Bone marrow (tissue), 2 donors: ENCODE results near the gene CCDC51.
"Not testable (repeated sequence)": the region's sequence is repeated elsewhere in the genome, so short reads cannot be mapped to it uniquely, and the experiment has no call there.

ENCODE experiments used
- DNase-seq, 2 donors: peaks; one replicate each; lab custom pipeline; 2025; lab: John Stamatoyannopoulos, UW

CCDC51 gene, protein sequence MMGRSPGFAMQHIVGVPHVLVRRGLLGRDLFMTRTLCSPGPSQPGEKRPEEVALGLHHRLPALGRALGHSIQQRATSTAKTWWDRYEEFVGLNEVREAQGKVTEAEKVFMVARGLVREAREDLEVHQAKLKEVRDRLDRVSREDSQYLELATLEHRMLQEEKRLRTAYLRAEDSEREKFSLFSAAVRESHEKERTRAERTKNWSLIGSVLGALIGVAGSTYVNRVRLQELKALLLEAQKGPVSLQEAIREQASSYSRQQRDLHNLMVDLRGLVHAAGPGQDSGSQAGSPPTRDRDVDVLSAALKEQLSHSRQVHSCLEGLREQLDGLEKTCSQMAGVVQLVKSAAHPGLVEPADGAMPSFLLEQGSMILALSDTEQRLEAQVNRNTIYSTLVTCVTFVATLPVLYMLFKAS

DNA sequence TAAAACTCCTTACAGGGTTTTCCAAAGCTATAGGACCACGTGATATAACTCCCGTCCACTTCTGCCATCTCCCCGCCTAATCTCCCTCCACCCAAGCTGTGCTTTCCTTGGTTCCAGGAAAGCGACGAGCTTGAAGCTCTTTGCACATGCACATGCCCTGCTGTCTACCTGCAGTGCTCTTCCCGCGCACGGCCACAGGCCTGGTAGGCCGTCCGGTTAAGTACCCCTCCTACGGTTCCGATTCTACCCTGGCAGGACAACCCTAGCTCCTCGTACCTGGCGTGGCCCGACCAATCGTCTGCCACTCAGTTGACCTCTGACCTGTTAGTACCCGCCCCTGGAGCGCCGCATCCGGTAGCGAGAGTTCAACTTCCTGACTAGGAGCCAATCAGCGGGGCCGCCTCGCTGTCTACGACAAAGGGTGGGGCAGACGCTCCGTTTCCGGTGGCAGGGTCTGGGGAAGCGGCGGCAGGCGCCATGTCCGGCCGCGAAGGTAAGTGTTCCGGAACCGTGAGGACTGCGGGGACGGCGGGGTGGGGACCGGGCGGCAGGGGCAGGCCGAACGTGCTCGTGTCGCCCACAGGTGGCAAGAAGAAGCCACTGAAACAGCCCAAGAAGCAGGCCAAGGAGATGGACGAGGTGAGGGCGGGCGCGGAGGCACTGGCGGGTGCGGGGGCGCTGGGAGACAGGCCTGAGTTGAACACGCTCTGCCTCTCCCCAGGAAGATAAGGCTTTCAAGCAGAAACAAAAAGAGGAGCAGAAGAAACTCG lies at the start of gene CCDC51, which contains the start of gene TMA7:
CCDC51 (minus strand) TSS at position 300 of the 770 bp plus-strand sequence. CDS start 4,991 bp downstream, outside the sequence.
TMA7 (plus strand) TSS at position 438 of the 770 bp plus-strand sequence; CDS start at position 478, 40 bp downstream.
- DNase-seq = peak; percentile 89 to 97

DNA sequence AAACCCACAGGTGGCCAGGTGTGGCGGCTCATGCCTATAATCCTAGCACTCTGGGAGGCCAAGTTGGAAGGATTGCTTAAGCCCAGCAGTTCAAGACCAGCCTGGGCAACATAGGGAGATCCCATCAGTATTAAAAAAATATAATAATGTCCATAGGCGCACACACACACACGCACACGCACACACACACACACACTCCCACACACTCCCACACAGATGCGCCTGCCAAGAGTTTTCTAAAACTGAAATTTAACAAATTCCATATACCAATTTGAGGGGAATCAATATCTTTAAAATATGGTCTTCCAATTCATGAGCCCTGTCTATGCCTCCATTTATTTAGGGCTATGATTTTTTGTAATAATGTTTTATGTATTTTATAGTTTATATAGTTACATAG lies 47.0 kb upstream of the CCDC51 start:
- DNase-seq = no peak

DNA sequence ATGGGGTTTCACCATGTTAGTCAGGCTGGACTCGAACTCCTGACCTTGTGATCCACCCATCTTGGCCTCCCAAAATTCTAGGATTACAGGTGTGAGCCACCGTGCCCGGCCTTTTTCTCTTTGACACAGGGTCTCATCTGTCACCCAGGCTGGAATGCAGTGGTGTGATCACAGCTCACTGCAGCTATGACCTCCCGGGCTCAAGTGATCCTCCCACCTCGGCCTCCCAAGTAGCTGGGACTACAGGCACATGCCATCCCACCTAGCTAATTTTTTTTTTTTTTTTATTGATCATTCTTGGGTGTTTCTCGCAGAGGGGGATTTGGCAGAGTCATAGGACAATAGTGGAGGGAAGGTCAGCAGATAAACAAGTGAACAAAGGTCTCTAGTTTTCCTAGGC lies 42.9 kb upstream of the CCDC51 start:
- not testable (repeated sequence) for DNase-seq

DNA sequence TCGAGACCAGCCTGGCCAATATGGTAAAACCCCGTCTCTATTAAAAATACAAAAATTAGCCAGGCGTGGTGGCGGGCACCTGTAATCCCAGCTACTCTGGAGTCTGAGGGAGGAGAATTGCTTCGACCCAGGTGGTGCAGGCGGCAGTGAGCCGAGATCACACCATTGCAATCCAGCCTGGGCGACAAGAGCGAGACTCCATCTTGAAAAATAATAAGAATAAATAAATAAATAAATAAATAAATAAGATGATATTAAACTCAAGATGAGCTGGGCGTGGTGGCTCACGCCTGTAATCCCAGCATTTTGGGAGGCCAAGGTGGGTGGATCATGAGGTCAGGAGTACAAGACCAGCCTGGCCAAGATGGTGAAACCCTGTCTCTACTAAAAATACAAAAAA lies 41.0 kb upstream of the CCDC51 start:
- DNase-seq = not testable (repeated sequence)

DNA sequence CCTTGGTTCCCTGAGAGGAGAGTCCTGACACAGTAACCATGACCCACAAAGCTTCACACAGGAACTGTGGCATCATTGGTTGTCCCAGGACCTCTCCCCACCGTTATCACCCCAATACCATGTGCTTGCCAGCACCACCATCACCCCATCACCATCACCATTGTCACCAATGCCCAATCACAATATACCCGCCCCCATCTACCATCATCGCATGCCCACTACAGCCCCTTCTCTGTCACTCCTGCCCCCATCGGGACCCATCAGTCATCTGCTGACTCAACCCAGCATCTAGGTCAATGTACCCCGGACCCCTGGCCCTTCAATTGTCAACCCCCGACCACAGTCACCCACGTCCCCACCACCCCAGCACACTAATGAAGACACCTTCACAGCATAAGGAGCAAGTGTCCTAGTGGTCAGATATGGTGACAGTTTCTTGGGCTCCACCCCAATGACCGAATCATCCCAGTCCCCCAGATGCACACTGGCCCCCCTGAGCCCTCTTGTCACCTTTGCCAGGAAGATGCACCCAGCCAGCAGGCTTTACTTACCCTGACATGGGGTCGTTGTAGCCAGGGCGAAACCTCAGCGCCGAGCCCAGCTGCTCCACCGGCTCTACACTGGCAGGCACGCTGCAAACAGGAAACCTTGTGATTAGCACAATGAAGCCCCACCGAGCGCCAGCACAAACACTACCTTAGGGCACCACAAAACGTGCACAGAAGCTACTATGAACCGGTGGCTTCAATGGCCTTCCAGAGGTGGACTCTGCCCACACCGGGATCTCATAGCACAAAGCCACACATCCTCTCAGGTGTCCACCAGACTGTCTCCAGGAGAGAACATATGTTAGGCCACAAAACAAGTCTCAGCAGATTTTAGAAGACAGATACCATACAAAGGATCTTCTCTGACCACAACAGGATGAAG lies 39.0 kb upstream of the CCDC51 start:
- DNase-seq = peak in 1 of 2 donors; percentile 48

DNA sequence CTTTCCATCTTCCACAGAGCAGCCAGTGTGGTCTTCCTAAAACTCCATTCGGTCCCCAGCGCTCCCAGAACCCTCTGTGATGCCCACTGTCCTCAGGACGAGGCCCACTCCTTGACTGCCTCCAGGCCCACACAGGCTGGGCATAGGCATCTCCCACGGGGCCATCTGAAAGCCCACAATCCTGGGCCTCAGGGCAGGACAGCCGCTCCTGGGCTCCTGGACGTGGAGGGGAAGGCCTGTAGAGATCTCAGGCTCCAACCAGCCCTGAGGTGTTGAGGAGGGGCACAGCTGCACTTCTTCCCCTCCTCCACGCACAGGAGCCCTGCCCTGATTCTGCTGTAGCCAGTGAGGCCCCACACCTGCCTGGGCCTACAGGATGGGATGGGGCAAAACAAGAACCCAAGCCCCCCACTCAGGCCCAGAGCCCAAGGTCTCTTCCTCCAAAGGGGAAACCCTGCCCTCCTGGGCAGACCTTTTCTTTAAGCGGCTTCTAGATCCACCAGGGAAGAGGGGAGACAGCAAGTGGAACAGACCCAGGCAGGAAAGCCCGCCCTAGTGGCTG lies 38.1 kb upstream of the CCDC51 start:
- no peak for DNase-seq

DNA sequence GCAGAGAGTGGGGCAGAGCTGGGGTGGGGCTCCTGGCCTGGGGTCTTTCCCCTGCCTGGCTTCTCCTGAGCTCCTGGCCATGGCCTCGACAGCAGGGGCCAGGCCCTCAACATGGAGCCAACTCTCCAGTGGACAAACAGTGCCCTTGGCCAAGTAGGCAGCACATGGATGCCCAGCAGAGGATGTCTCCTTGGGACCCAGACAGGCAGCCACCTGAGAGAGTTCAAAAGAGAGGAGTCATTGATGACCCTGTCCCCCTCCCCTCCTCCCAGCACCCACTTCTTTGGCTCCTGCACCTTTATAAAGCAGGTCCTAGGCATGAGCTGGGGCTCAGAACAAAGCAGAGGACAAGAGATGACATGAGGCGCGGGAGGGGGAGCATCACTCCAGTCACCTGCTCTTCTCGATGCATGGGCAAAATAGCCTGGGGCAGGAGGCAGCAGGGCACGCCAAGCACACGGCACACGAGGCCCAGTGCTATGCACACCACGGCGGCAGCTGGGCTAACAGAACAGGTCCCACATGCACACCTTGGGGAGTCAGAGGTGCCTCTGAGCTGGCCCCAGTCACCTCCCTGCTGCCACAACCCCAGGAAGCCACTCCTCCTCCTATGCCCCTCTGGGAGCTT lies 36.6 kb upstream of the CCDC51 start:
- no peak for DNase-seq

DNA sequence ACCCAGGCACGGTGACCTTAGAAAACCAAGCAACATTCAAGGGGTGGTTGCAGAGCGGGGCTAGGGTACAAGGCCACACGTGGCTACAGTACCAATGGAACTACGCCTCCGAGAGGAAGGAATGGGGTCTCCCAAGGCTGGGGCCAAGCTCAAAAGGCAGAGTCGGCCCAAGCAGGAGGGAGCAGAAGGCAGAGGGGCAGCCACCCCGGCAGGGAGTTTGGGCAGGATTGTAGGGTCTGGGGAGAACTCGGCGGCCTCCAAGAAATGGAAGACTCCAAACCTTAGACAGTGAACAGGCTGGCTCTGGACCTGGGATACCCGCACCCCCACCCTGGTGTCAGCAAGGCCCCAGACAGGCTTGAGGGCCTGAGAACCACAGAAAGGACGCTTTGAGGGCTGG lies 35.3 kb upstream of the CCDC51 start:
- no peak for DNase-seq

DNA sequence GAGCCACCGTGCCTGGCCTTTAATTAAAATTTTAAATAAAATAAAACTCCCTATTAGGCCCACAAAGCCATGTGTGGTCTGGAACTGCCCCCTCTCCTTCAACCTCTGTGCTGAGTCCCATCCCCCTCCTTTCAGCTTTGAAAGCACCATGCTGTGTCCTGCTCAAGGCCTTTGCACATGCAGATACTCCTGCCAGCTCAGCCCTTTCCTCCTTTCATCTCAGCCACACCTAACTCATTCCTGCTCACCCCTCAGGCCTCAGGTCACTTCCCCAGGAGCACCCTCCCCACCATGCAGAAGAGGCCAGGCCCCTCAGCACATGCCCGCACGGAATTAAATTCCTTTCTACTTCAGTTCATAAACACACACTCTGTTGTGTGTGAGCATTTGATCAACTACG lies 34.7 kb upstream of the CCDC51 start:
- no peak for DNase-seq

DNA sequence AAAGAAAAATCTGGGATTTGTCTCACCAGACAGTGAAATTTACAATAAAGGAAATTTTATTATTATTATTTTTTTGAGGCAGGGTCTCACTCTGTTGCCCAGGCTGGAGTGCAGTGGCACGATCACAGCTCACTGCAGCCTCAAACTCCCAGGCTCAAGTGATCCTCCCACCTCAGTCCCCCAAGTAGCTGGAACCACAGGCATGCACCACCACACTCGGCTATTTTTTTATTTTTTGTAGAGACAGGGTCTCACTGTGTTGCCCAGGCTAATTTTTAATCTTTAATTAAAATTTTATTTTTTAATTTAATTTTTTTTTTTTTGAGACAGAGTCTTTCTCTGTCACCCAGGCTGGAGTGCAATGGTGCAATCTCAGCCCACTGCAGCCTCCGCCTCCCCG lies 34.1 kb upstream of the CCDC51 start:
- not testable (repeated sequence) for DNase-seq

DNA sequence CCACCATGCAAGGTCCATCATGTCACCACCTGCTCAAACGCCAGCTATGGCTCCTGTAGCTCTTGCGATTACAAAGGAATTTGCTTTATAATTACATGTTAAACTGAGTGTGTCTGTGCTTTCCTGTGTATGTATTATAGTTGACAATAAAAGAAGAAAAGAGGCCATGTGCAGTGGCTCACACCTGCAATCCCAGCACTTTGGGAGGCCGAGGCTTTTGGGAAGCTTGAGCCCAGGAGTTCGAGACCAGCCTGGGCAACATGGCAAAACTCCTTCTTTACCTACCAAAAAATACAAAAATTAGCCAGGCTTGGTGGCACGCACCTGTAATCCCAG lies 33.7 kb upstream of the CCDC51 start:
- DNase-seq = no peak

DNA sequence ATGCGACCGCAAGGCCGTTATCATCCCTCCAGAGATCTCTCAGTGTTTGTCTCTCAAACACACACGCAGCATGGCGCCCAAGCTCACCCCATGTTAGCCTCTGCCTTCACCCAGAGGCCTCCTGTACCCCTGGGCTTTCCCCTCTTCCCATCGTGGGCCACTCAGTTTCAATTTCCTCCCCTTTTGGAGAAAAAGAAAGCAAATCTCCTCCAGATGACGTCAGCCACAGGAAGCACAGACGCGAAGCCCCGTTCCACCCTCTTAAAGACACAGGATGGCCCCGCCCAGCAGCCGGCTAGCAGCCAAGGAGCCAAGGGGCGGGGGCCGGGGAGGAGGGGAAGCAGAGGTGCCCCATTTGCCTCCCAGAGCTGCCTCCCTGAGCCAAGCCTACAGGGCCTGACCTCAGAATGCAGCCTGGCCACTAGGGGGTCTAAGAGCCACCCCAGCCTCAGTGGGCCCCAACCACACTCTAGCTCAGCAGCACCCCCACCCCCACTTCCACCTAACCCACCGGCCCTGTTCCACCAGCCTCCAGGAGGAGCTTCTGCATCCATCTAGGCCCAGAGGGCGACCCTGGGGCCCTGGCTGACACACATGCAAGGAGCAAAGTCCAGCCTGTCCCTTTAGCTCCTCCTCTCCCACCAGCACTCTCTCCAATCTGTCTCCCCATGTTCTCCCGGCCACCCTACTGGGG lies 33.2 kb upstream of the CCDC51 start:
- peak; percentile 83 to 98 for DNase-seq

DNA sequence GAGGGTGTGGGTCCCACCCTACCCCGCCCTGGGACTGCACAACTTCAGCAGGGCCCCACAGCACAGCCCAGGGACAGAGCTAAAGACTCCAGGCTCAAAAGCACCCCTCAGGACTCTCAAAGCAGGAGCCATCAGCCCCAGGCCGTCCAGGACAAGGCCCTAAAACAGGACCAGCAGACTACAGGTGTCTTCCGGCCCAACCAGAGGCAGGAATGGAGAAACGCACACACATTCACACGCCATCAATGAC lies 32.7 kb upstream of the CCDC51 start:
- DNase-seq = no peak

DNA sequence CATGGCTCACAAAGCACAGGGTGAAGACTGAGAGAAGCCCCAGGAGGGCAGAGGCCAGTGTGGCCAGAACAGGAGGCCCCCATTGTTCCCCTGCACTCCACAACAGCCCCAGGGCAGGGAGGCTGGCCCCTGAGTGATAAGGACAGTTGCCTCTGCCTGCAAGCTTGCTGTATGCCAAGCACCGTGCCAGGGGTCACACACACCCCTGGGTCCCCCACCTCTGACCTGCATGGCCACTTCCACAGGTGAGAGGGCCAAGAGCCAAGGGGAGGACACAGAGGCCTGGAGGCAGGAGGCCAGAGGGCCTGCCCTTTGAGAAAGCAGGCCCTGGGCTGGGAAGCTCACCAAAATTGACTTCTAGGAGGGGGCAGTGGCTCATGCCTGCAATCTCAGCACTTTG lies 30.4 kb upstream of the CCDC51 start:
- no peak for DNase-seq

DNA sequence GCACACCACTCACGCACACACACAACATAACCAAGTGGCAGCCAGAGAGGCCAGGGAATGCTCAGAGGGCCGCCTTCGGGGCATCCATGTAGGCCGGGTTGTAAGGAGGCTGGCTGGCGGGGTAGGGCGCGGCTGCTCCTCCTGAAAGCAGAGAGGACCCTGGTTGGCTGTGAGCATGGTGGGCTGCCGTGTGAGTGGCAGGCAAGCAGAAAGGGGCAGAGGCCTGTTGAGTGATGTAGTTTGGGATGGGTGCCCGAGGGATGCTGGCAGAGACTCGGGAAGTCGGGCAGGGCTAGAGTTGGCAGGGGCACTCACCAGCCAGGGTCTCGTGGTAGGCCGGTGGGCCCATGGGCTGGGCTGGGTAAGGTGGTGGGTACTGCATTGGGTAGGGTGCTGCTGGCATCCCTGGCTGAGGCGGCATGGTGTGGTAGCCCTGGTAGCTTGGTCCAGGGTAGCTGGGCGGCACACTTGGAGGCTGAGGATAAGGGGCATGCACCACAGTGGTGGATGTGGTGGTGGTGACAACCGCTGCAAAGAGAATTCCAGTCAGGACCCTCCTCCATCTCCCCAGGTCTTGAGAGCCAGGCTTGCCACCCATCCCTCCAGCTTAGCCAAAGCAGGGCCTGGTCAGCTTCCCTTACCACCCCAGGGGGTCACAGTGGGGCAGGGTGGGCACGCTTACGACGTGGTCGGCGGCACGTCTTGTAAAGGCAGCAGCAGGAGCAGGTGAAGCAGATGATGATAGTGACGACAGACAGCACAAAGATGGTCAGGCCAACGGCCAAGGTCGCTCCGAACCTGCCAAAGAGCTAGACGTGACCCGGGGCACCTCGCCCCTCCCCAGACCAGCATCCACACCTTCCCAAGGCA lies 29.4 kb upstream of the CCDC51 start:
- no peak for DNase-seq

DNA sequence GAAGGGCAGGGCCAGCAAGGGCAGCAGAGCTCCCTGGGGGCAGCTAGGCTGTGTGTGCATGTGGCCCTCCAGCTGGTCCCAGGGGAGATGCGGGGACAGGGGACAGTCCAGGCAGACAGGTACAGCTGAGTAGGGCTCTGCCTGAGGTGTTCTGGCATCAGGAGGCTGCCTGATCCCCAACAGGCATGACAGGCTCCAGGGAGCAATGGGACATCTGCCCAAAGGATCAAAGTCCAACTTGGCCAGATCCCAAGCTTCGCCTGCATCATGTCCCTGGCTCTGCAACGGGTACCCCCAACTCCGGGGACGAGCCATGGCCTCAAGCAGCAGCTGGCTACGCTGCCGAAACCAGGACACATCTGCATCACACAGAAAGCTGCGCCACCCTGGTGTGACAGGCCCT lies 28.4 kb upstream of the CCDC51 start:
- DNase-seq = no peak

DNA sequence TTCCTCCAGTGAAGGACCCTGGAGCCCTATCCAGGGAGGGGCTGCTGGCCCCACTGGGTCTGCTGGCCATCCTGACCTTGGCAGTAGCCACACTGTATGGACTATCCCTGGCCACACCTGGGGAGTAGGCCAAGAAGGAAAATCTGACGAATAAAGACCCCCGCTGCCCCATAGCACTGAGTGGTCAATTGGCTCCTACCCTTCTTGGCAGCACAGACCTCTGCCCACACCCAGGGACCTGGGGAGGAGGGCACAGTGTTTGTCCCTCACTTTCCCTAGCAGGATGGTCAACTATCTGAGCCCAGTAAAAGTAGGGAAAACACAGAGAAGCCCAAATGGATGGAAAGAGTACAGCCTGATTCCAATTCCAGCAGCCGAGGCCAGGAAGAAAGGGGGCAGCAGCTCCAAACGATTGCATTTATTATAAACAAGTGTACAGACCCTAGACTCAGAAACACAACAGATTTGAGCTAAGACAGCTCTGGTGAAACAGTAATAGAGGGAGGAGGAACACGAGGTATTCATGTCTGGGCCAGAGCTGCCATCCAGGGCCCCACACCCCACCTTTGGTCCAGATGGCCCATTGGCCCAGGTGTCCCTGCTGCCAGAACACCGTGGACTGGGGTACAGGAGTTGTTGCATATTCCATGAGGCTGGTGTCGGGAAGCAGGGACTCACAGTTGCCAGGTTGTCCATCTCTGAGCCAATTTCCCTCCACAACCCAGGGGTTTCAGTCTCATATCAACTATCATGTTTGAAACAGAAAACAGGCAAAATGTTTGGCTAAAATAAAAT lies 27.8 kb upstream of the CCDC51 start:
- no peak for DNase-seq

DNA sequence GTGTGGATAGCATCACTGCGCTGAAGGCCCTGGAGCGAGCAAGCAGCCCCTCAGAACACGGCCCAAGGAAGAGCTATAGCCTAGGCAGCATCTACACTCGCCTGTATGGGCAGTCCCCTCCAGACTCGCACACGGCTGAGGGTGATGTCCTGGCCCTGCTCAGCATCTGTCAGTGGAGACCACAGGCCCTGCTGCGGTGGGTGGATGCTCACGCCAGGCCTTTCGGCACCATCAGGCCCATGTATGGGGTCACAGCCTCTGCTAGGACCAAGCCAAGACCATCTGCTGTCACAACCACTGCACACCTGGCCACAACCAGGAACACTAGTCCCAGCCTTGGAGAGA lies 27.2 kb upstream of the CCDC51 start:
- DNase-seq = no peak

DNA sequence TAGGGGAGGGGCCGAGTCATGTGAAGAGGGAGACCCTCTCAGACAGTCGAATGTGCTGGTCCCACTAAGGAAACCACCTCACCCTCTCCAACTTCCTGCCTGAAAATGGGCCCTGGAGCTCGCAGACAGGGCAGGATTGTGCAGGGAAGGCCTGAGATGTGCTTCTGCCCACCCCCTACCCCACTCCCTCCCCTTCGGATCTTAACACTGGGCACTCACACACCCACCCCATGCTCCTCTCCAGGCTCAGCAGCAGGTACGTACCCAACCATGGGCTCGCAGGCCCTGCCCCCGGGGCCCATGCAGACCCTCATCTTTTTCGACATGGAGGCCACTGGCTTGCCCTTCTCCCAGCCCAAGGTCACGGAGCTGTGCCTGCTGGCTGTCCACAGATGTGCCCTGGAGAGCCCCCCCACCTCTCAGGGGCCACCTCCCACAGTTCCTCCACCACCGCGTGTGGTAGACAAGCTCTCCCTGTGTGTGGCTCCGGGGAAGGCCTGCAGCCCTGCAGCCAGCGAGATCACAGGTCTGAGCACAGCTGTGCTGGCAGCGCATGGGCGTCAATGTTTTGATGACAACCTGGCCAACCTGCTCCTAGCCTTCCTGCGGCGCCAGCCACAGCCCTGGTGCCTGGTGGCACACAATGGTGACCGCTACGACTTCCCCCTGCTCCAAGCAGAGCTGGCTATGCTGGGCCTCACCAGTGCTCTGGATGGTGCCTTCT lies 26.6 kb upstream of the CCDC51 start:
- DNase-seq = no peak
